SK-N-SH (cell line): Measurements from ENCODE around the gene MATN1. TPM values are rescaled to one million over a fixed set of nuclear protein-coding genes. Genes with fewer than 3 reads are reported as not detected.

ENCODE experiments used
- CTCF ChIA-PET: fragments of 300-600, 350-600 bp; formaldehyde crosslinking; extraction: SDS; loops from one replicate; lab custom pipeline; 2021; lab: Yijun Ruan, JAX
- POLR2A ChIA-PET: fragments of 350-600 bp; sonication (Branson Sonifier 250); formaldehyde crosslinking; extraction: SDS; loops from one replicate; lab custom pipeline; 2020; ENCODE audit warnings: antibody characterized with exemption, inconsistent platforms; lab: Yijun Ruan, JAX
- DNase-seq: peaks from one replicate; pipeline ENCODE4 v3.0.0; 2012
- H2AFZ ChIP-seq: fragments of 200-600 bp; sonication (generic); 2 replicates; pipeline ENCODE4 v1.8.1; 2016; ENCODE audit warnings: antibody characterized with exemption, mild to moderate bottlenecking, low read depth
- H3F3A ChIP-seq: fragments of 200-600 bp; sonication (generic); replicated peaks from 2 replicates; pipeline ENCODE3; 2016; ENCODE audit warnings: antibody characterized with exemption, mild to moderate bottlenecking; ENCODE audit not compliant: insufficient read depth
- H3K27ac ChIP-seq, 2 experiments: fragments of 200-500 bp in 1 of 2; fragments of 200-600 bp in 1 of 2; sonication (Bioruptor generic) in 1 of 2; sonication (generic), shearing (Covaris generic) in 1 of 2; 2 replicates each; pipeline versions ENCODE4 v1.5.1 to v1.6.1; 2014 to 2016; ENCODE audit warnings: low read depth in 2 of 2, inconsistent platforms in 1 of 2, low read length in 1 of 2, mild to moderate bottlenecking in 1 of 2, mixed read lengths in 1 of 2
- H3K27me3 ChIP-seq: fragments of 200-600 bp; sonication (generic), shearing (Covaris generic); 2 replicates; pipeline ENCODE4 v1.6.1; 2016; ENCODE audit warnings: mixed run types; ENCODE audit not compliant: insufficient read depth
- H3K36me3 ChIP-seq, 2 experiments: fragments of 200-500 bp in 1 of 2; fragments of 200-600 bp in 1 of 2; sonication (Bioruptor generic) in 1 of 2; sonication (generic) in 1 of 2; replicated peaks in 1 of 2; 2 replicates each; pipeline versions ENCODE3 to v1.5.1; 2014 to 2016; ENCODE audit warnings: low read length in 1 of 2, mild to moderate bottlenecking in 1 of 2; ENCODE audit not compliant: insufficient read depth in 2 of 2, control insufficient read depth in 1 of 2
- H3K4me1 ChIP-seq, 2 experiments: fragments of 200-500 bp in 1 of 2; fragments of 200-600 bp in 1 of 2; sonication (Bioruptor generic) in 1 of 2; sonication (generic), shearing (Covaris generic) in 1 of 2; 2 replicates each; pipeline versions ENCODE4 v1.5.1 to v1.6.1; 2014 to 2016; ENCODE audit warnings: low read depth in 1 of 2, low read length in 1 of 2, mixed run types in 1 of 2; ENCODE audit not compliant: insufficient read depth in 2 of 2, control insufficient read depth in 1 of 2
- H3K4me2 ChIP-seq: fragments of 200-600 bp; sonication (generic), shearing (Covaris generic); 2 replicates; pipeline ENCODE4 v1.6.1; 2017; ENCODE audit warnings: mixed run types
- H3K4me3 ChIP-seq, 2 experiments: fragments of 200-500 bp in 1 of 2; fragments of 200-600 bp in 1 of 2; sonication (Bioruptor generic) in 1 of 2; sonication (generic), shearing (Covaris generic) in 1 of 2; 2 replicates each; pipeline versions ENCODE4 v1.5.1 to v1.8.1; 2014 to 2016; ENCODE audit warnings: low read depth in 2 of 2, inconsistent platforms in 1 of 2, low read length in 1 of 2, mild to moderate bottlenecking in 1 of 2, mixed read lengths in 1 of 2, moderate library complexity in 1 of 2
- H3K79me2 ChIP-seq: fragments of 200-600 bp; sonication (generic); 2 replicates; pipeline ENCODE4 v1.8.1; 2017; ENCODE audit warnings: mild to moderate bottlenecking; ENCODE audit not compliant: insufficient read depth
- H3K9ac ChIP-seq: fragments of 200-600 bp; sonication (generic); 2 replicates; pipeline ENCODE4 v1.6.1; 2017; ENCODE audit warnings: mixed run types
- H3K9me2 ChIP-seq: fragments of 200-600 bp; sonication (generic); 2 replicates; pipeline ENCODE4 v1.6.1; 2017; ENCODE audit warnings: mixed run types
- H3K9me3 ChIP-seq: fragments of 200-600 bp; sonication (generic); 2 replicates; pipeline ENCODE4 v1.6.1; 2017; ENCODE audit warnings: mixed run types, mild to moderate bottlenecking, moderate library complexity
- H4K20me1 ChIP-seq: fragments of 200-600 bp; sonication (generic); 2 replicates; pipeline ENCODE4 v1.6.1; 2017; ENCODE audit warnings: mild to moderate bottlenecking, mixed run types; ENCODE audit not compliant: insufficient read depth
- JUND ChIP-seq: IDR thresholded peaks from 2 replicates; pipeline ENCODE4 v1.4.0; 2012
- MEF2A ChIP-seq: IDR thresholded peaks from 2 replicates; pipeline ENCODE4 v1.4.0; 2012; ENCODE audit warnings: low read depth, borderline replicate concordance
- POLR2AphosphoS5 ChIP-seq: IDR thresholded peaks from 2 replicates; pipeline ENCODE4 v1.6.1; 2012; ENCODE audit warnings: low read depth, low read length
- SIN3A ChIP-seq: IDR thresholded peaks from 2 replicates; pipeline ENCODE4 v1.6.1; 2012; ENCODE audit warnings: low read depth, mild to moderate bottlenecking, low read length, moderate library complexity, borderline replicate concordance
- YY1 ChIP-seq: IDR thresholded peaks from 2 replicates; pipeline ENCODE4 v1.4.0; 2012; ENCODE audit warnings: low read depth, mild to moderate bottlenecking
- WGBS: methylation state at CpG from one replicate; pipeline ENCODE4 v1.1.6; 2017; ENCODE audit warnings: low lambda C conversion rate; 5-methylcytosine and 5-hydroxymethylcytosine counted together
- polyA plus RNA-seq, 3 experiments: library from polyadenylated mRNA; depleted of rRNA; stranded (reverse); fragments of >200 nt; gene quantifications; 2 replicates each; pipeline ENCODE4 v1.2.3, GENCODE V29; 2012
- TF ChIP-seq, protein P1 (sequence below): fragments of 200-600 bp; sonication (generic); IDR thresholded peaks from 2 replicates; pipeline ENCODE4 v1.6.1; 2017; ENCODE audit warnings: antibody characterized with exemption, mild to moderate bottlenecking, moderate library complexity
- TF ChIP-seq, protein P2 (sequence below): IDR thresholded peaks from 2 replicates; pipeline ENCODE4 v1.6.1; 2012; ENCODE audit warnings: mild to moderate bottlenecking, low read depth, low read length, moderate library complexity
- TF ChIP-seq, protein P3 (sequence below): fragments of 150-350 bp; IDR thresholded peaks from 2 replicates; pipeline ENCODE4 v1.6.1; 2017; ENCODE audit warnings: antibody characterized with exemption, low read length, low read depth, borderline replicate concordance

Gene MATN1
- polyA plus RNA-seq, 1 of the 3 experiments (the other 2 are of a cell fraction), result 0.23 TPM

DNA sequence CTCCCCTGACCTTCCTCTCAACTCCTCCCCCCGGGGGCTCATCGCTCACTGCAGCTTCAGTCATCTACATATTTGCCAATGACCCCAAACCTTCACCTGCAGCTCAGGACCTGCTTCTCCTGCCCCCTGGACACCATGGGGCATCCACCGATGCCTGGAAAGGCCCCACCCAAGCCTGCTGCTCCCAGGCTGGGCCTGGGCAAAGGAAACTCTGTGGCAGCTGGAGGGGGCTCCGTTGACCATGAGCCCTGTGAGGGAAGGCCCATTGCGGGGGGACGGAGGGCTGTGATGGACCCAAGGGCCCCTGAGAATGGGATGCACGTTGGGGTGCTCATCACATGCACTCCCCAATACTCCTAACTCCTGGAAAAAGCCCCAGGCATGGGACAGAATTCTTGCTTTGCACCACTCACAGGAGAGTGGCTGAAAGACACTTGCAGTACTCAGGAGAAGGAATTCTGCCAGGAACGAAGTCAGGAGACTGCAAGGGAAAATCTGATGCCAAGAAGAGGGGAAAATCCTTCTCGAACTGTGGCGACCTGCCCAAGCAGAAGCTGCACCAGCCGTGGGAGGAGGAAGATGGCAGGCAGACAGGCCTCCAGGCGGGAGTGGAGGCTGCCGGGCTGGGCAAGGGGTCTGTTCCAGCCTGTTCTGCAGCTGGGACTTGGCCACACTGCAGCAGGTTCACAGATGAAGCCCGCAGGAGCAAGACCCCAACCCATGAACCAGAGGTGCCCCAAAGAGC is 18.4 kb downstream of the MATN1 start:
- no peaks in the 10 kb centered on the region for H3F3A ChIP-seq
- no peak for DNase-seq
- H2AFZ ChIP-seq, result no peak overlapping the region
- H3K36me3 ChIP-seq, result no peaks in the 10 kb centered on the region
- H4K20me1 ChIP-seq, result no peaks in the 10 kb centered on the region
- POLR2A ChIA-PET, result no interaction called here
- H3K4me2 ChIP-seq, result no peak overlapping the region
- no peak overlapping the region for H3K27ac ChIP-seq
- H3K9ac ChIP-seq, result no peak overlapping the region
- 50% methylated on average over 13 of the region's 14 CpGs for WGBS
- CTCF ChIA-PET, result interaction anchor here (1.8 kb wide), 1 partner anchor 324 kb away, joined by 6 read pairs; no protein-coding TSS in a partner anchor
- peaks cover 6 to 11% of the 10 kb centered on the region in 2 experiments; a peak in 2 of 4 replicates for H3K4me1 ChIP-seq
- H3K27me3 ChIP-seq, result no peaks in the 10 kb centered on the region
- H3K9me2 ChIP-seq, result no peaks in the 10 kb centered on the region
- TF ChIP-seq POLR2AphosphoS5 (no peak), JUND (no peak)
- H3K79me2 ChIP-seq, result no peaks in the 10 kb centered on the region
- H3K9me3 ChIP-seq, result no peaks in the 10 kb centered on the region
- H3K4me3 ChIP-seq, result no peak overlapping the region

DNA sequence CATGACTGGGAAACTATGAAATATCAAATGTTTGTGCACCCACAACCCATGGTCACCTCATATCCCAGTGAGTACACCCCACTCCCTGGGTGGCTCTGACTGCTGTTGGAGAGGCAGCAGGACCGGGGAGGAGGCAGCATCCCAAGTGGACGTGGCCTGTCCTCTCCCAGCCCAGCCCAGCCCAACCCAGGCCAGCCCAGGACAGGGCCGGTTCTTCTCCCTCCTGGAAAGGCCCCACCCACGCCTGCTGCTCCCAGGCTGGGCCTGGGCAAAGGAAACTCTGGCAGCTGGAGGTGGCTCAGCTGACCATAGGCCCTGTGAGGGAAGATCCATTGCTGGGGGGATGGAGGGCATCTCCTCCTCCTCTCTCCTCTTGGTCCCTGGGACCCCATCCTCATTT is 19.1 kb downstream of the MATN1 start:
- no peaks in the 10 kb centered on the region for H3F3A ChIP-seq
- no peaks in the 10 kb centered on the region for H3K9me2 ChIP-seq
- no peaks in the 10 kb centered on the region for H4K20me1 ChIP-seq
- H3K79me2 ChIP-seq, result no peaks in the 10 kb centered on the region
- H3K27me3 ChIP-seq, result no peaks in the 10 kb centered on the region
- H3K4me2 ChIP-seq, result no peak overlapping the region
- no peak overlapping the region for H3K27ac ChIP-seq
- ChIA-PET CTCF (interaction anchor here (1.2 to 1.8 kb wide), 2 partner anchors 15 to 324 kb away, joined by 3 to 6 read pairs; no protein-coding TSS in a partner anchor), POLR2A (no interaction called here)
- no peaks in the 10 kb centered on the region for H3K9me3 ChIP-seq
- WGBS, result no CpG with 5 or more reads among the region's 4 CpGs
- no peak overlapping the region for H3K4me3 ChIP-seq
- H3K36me3 ChIP-seq, result no peaks in the 10 kb centered on the region
- H3K9ac ChIP-seq, result no peak overlapping the region
- peaks cover 6 to 11% of the 10 kb centered on the region in 2 experiments; a peak in 2 of 4 replicates for H3K4me1 ChIP-seq
- no peak overlapping the region for H2AFZ ChIP-seq
- DNase-seq, result no peak
- TF ChIP-seq, protein P1, sequence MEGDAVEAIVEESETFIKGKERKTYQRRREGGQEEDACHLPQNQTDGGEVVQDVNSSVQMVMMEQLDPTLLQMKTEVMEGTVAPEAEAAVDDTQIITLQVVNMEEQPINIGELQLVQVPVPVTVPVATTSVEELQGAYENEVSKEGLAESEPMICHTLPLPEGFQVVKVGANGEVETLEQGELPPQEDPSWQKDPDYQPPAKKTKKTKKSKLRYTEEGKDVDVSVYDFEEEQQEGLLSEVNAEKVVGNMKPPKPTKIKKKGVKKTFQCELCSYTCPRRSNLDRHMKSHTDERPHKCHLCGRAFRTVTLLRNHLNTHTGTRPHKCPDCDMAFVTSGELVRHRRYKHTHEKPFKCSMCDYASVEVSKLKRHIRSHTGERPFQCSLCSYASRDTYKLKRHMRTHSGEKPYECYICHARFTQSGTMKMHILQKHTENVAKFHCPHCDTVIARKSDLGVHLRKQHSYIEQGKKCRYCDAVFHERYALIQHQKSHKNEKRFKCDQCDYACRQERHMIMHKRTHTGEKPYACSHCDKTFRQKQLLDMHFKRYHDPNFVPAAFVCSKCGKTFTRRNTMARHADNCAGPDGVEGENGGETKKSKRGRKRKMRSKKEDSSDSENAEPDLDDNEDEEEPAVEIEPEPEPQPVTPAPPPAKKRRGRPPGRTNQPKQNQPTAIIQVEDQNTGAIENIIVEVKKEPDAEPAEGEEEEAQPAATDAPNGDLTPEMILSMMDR, result no peak
- no peak for TF ChIP-seq SIN3A
- TF ChIP-seq, all 33 proteins: peak for 0

DNA sequence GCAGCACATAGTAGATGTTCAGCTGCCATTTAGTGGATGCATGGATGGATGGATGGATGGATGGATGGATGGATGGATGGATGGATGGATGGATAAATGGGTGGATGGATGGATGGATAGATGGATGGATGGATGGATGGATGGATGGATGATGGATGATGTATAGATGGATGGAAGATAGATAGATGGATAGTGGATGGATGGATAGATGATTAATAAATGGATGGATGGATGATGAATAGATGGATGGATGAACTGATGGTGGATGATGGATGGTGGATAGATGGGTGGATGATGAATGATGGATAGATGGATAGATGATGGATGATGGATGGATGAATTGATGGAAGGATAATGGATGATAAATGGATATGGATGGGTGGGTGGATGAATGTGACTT is 20.6 kb downstream of the MATN1 start:
- CTCF ChIA-PET, result interaction anchor here (1.1 to 1.8 kb wide), 3 partner anchors 16 to 592 kb away, joined by 3 to 6 read pairs (median 3); no protein-coding TSS in a partner anchor
- DNase-seq, result no peak
- no peak overlapping the region for H3K9ac ChIP-seq
- no peaks in the 10 kb centered on the region for H3K36me3 ChIP-seq
- H4K20me1 ChIP-seq, result no peaks in the 10 kb centered on the region
- H3K9me3 ChIP-seq, result no peaks in the 10 kb centered on the region
- no peaks in the 10 kb centered on the region for H3K79me2 ChIP-seq
- POLR2A ChIA-PET, result no interaction called here
- no peak overlapping the region for H3K4me3 ChIP-seq
- no peaks in the 10 kb centered on the region for H3K9me2 ChIP-seq
- H3K4me1 ChIP-seq, result peaks cover 6 to 18% of the 10 kb centered on the region in 2 experiments; a peak in 2 of 4 replicates
- H3K27ac ChIP-seq, result no peak overlapping the region
- H3K4me2 ChIP-seq, result no peak overlapping the region
- H2AFZ ChIP-seq, result no peak overlapping the region
- H3K27me3 ChIP-seq, result no peaks in the 10 kb centered on the region
- no peaks in the 10 kb centered on the region for H3F3A ChIP-seq
- TF ChIP-seq MEF2A, result no peak
- TF ChIP-seq, protein P2, sequence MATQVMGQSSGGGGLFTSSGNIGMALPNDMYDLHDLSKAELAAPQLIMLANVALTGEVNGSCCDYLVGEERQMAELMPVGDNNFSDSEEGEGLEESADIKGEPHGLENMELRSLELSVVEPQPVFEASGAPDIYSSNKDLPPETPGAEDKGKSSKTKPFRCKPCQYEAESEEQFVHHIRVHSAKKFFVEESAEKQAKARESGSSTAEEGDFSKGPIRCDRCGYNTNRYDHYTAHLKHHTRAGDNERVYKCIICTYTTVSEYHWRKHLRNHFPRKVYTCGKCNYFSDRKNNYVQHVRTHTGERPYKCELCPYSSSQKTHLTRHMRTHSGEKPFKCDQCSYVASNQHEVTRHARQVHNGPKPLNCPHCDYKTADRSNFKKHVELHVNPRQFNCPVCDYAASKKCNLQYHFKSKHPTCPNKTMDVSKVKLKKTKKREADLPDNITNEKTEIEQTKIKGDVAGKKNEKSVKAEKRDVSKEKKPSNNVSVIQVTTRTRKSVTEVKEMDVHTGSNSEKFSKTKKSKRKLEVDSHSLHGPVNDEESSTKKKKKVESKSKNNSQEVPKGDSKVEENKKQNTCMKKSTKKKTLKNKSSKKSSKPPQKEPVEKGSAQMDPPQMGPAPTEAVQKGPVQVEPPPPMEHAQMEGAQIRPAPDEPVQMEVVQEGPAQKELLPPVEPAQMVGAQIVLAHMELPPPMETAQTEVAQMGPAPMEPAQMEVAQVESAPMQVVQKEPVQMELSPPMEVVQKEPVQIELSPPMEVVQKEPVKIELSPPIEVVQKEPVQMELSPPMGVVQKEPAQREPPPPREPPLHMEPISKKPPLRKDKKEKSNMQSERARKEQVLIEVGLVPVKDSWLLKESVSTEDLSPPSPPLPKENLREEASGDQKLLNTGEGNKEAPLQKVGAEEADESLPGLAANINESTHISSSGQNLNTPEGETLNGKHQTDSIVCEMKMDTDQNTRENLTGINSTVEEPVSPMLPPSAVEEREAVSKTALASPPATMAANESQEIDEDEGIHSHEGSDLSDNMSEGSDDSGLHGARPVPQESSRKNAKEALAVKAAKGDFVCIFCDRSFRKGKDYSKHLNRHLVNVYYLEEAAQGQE, result no peak
- TF ChIP-seq, protein P3, sequence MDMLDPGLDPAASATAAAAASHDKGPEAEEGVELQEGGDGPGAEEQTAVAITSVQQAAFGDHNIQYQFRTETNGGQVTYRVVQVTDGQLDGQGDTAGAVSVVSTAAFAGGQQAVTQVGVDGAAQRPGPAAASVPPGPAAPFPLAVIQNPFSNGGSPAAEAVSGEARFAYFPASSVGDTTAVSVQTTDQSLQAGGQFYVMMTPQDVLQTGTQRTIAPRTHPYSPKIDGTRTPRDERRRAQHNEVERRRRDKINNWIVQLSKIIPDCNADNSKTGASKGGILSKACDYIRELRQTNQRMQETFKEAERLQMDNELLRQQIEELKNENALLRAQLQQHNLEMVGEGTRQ, result no peak
- TF ChIP-seq JUND, result no peak
- TF ChIP-seq YY1, result no peak
